SHP77 treated with DMSO at 0.1 percent for 48 hours (cell line): ENCODE measurements around the gene RALGAPA2.

Experiments
- DNase-seq: peaks from one replicate; lab custom pipeline; 2025; lab: John Stamatoyannopoulos, UW

The RALGAPA2 gene

GRCh38 chr20:20497242-20497978 lies 215.0 kb downstream of the RALGAPA2 start:
- no peak for DNase-seq

DNA sequence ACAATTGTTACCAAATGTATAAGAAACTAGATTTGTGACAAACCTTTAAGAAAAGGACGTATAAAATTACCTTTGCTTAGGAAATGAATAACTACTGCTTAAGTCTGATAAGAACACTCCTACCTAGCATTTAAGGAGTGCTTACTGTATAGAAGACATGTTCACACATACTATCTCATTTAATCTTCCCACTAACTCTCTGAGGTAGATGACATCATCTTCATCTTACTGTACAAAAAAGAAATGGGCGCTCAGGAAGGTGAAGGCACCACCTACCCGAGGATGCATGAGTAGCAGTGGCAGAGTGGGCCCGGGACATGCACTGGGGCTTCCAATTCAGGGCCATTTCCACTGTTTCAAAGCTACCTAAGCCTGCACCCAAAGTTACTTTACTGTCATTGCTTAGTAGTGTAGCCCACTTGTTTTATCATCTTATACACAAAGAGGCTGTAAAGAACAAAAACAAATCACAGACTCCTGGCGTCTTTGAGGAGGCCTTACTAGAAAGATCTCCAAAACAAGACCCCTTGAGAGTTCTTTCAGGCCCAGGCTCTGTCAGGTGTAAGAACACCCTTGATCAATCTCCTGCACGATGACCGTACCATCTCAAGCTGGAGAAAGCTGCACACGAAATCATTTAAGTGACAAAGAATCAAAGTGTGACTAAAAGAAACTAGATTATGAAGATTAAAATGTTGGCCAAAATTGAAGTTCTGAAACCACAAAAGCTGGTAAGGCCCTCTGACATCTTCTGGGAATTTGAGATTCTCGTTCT lies 216.5 kb downstream of the RALGAPA2 start:
- DNase-seq = no peak

DNA sequence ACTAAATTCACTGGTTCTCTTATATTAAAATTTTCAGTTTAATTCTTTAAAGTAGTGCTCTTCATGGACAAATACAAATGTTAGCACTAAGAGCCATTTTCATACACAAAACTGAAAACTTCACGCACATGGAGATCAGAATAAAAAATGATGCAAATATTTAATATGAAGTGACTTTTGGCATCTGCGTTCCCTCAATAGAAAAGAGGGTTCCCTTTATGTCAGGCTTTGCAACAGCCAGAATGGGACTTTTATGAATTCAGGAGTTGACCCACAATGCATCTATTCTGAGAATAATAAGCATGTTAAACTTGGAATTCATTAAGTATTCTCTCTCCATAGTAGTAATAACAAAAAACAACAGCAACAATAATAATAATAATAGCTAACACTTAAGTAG lies 218.7 kb downstream of the RALGAPA2 start:
- DNase-seq = no peak

GRCh38 chr20:20492521-20493332 lies 219.7 kb downstream of the RALGAPA2 start:
- DNase-seq = peak; percentile 10

- no peak for DNase-seq
These were observed 220.6 kb downstream of the RALGAPA2 start for GRCh38 chr20:20491784-20492264.

DNA sequence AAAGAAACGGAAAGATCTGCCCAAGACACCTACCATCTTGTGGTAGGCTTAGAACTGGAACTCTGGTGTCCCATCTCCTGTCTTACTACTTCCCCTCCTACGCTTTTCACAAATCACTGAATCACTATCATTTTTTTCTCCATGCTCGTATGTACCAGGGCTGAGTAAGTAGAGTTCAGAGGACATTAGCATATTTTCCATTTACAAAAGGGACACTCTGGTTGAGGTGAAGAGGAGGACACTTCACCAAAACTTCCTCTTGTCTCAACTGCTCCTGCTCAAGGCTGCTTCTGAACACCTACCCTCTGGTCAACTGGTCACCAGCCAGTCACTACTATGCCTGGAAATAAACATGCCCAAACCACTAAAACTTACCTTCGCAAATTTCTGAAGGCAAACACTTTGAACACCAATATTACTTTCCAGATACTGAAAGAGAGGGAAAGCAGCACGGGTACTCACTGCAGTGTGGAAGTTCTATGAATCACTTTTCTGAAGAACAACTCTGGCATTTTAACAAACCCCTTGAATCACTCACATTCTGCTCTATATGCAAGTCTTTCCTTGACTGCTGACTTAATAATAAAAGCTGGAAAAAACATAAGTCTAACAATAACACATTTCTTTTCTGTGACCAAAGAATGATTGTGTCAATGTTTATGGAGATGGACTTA lies 221.2 kb downstream of the RALGAPA2 start:
- DNase-seq = no peak

DNA sequence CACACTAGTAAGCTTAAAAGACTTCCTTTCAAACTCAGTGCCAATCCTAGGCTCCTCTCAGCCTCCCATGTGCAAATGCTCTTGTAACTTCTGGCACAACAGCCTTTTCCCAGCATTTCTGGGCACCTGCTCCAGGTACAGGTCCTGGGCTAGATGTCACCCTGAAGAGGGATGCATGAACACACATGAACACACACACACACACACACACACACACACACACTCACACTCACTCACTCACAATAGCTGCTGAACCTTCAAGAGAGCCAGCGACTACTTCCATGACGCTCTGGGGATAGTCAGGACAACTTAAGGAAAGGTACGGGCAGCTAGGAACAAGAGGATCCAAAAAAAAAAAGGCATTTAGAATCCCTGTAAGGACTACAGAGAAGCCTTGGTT lies 221.8 kb downstream of the RALGAPA2 start:
- no peak for DNase-seq

DNA sequence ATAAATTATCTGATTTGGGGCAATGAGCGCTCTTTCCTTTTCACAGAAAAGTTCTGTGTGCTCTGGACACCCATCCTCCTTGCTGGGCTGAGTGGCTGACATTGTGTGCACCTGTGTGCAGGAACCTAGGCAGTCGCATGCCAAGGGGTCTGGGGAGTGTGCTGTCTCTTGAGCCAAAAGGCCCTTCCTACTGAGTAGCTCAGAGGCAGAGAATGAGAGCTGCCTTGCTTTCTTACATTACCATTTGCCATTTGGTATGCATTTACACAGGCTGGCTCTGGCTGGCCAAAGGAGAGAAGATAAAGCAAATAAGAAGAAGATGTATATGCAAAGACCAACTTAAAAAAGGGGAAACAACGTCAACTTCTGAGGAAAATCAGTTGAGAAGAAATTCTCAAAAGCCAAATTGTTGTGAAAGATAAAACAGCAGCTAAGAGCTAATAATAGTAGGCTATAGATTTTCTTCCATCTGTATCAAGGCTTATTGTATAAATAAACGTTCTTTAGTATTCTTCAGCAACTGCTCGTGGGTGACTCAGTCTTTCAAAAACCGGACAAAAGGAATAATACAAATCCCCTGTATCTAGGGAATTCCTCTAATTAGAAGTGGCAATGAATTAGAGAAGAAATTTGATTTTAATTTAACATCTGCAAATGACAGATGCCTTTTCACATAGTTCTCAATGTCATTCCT lies 222.6 kb downstream of the RALGAPA2 start:
- DNase-seq = no peak

- DNase-seq = no peak
These were observed 223.4 kb downstream of the RALGAPA2 start for GRCh38 chr20:20489054-20489453.

DNA sequence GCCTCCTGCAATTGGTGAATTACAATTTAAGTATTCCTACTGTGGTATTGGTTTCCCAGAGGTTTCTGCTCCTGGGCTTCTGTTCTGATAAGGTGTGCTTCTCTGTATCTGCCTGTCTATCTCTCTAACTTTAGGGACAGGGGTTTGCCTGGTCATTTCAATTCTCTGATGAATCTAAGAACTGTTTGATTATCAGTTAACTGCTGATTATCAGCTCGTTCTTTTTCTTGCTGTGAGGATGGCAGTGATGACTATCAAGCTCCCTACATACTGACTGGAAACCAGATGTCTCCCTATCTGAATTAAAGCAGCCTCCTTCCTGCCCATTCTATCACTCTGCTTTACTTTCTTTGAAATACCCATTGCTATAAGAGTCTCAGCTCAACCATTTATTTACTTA lies 224.1 kb downstream of the RALGAPA2 start:
- no peak for DNase-seq

- DNase-seq = no peak
These were observed 224.6 kb downstream of the RALGAPA2 start for GRCh38 chr20:20487811-20488210.

DNA sequence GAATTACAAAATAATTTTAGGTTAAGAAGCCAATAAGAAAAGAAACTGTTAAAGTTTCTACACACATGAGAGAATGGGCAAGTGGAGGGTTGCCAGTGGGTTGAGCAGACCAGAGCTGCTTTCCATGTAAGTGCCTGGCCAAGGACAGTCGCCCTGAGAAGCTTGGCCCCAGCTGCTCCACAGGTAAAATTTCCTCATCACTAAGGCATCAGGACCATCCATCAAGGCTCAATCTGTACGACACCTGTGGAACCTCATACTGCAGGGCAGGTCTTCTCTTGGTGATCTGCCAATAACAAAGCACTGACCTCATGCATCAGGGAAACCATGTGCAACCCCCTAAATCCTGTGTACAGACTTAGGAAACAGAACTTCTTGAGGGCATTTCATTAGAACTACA lies 229.1 kb downstream of the RALGAPA2 start:
- DNase-seq = no peak

GRCh38 chr20:20482453-20482852 lies 230.0 kb downstream of the RALGAPA2 start:
- no peak for DNase-seq

DNA sequence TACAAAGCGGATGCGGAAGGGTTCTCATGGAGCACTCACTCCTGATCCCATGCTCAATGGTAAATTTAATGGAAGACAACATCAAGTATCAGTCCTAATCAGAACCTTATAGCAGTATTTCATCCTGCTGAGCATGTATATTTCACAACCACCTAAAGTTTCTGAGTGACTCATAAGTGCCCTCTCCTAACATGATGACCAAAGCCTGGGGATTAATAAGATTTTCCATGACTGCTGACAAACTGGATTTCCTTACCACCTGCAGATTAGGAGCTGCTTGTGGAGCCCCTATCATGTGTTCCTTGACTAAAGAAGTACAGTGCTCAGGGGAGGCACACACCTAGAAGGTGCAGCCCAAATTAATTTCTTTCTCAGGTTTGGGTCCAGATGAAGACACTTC lies 231.8 kb downstream of the RALGAPA2 start:
- DNase-seq = no peak

GRCh38 chr20:20480126-20480525 lies 232.3 kb downstream of the RALGAPA2 start:
- no peak for DNase-seq

GRCh38 chr20:20477444-20478041 lies 234.9 kb downstream of the RALGAPA2 start:
- no peak for DNase-seq

- no peak for DNase-seq
These were observed 235.9 kb downstream of the RALGAPA2 start for GRCh38 chr20:20476504-20476903.

DNA sequence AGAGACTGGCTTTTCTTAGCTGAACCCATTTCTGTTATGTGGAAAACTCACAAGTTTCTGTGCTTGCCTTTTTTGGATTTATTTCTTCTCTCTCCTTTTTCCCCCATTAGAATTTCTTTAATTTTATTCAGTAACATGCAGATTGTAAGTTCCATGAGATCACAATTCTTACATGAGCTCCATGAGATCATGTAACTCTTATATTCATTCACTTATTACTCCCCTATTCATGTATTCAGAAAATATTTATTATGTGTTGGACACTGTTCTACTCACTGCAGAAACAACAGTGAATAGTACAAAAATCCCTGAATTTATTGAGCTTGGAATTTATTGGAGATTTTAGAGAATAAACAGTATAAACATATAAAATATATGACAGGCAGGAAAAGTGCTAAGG lies 238.8 kb downstream of the RALGAPA2 start:
- DNase-seq = no peak

- no peak for DNase-seq
These were observed 239.7 kb downstream of the RALGAPA2 start for GRCh38 chr20:20472684-20473274.

DNA sequence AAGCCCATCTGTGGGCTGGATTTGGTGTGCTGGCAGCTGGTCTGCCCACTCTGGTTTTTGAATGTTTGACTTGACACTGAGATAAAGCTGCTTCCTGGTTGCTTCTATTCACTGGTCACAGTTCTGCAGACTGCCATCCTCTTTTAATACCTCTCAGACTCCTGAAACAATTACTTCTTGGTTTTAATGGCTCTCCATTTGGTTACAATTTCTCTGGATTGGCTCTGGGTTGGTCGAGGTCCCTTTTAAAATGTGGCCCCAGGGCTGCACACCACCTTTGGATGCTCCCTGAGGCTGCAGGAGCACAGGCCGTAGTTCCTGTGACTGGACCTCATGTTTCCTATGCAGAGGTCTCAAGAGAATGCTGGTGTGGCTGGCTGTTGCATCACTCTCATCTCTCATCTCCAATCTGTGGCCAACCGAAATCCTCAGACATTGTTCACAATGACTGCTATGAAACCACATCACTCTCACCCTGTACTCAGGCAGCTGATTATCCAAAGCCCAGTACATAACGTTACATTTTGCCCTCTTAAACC lies 246.0 kb downstream of the RALGAPA2 start:
- DNase-seq = no peak
